ENCODE measurements around the gene MEGF11.

MEGF11 gene

GRCh38 chr15:65948383-65948782, 305.2 kb downstream of the MEGF11 start:
- Mint-ChIP-seq H3K9me3 (no peaks in the 10 kb centered on the region), H3K27ac (no peak overlapping the region), H3K27me3 (ENCODE audit: low read depth) (peaks cover 27% of the 10 kb centered on the region), H3K4me3 (no peak overlapping the region), H3K36me3 (ENCODE audit: low read depth) (no peaks in the 10 kb centered on the region), H3K4me1 (no peaks in the 10 kb centered on the region)
- no peak for TF ChIP-seq CTCF (IDR thresholded peaks at IDR 0.05; ENCODE audit: unreplicated experiment in 3 of 3)

- no peak overlapping the region for H3K4me3 Mint-ChIP-seq
These were observed 306.5 kb downstream of the MEGF11 start for GRCh38 chr15:65947041-65947440.

GRCh38 chr15:65945616-65946015, 307.9 kb downstream of the MEGF11 start:
- Mint-ChIP-seq H3K27me3 (ENCODE audit: low read depth) (peaks cover 17% of the 10 kb centered on the region), H3K36me3 (ENCODE audit: low read depth) (no peaks in the 10 kb centered on the region), H3K9me3 (no peaks in the 10 kb centered on the region), H3K27ac (no peak overlapping the region), H3K4me3 (no peak overlapping the region), H3K4me1 (no peaks in the 10 kb centered on the region)
- no peak for TF ChIP-seq CTCF (IDR thresholded peaks at IDR 0.05; ENCODE audit: unreplicated experiment in 3 of 3)

More at GRCh38 chr15:65947041-65947440, 306.5 kb downstream of the MEGF11 start:
- no peak overlapping the region for H3K27ac Mint-ChIP-seq
- peaks cover 18% of the 10 kb centered on the region for H3K27me3 Mint-ChIP-seq (ENCODE audit: low read depth)
- TF ChIP-seq CTCF (IDR thresholded peaks at IDR 0.05; ENCODE audit: unreplicated experiment in 3 of 3), result no peak
- no peaks in the 10 kb centered on the region for H3K4me1 Mint-ChIP-seq
- no peaks in the 10 kb centered on the region for H3K9me3 Mint-ChIP-seq
- no peaks in the 10 kb centered on the region for H3K36me3 Mint-ChIP-seq (ENCODE audit: low read depth)

- H3K4me3 Mint-ChIP-seq, result no peak overlapping the region
- H3K36me3 Mint-ChIP-seq (ENCODE audit: low read depth), result no peaks in the 10 kb centered on the region
- peaks cover 21% of the 10 kb centered on the region for H3K27me3 Mint-ChIP-seq (ENCODE audit: low read depth)
- H3K27ac Mint-ChIP-seq, result no peak overlapping the region
- H3K4me1 Mint-ChIP-seq, result no peaks in the 10 kb centered on the region
- TF ChIP-seq CTCF (IDR thresholded peaks at IDR 0.05; ENCODE audit: unreplicated experiment in 3 of 3), result no peak
- H3K9me3 Mint-ChIP-seq, result no peaks in the 10 kb centered on the region
These were observed 309.1 kb downstream of the MEGF11 start for GRCh38 chr15:65944404-65944803.

DNA sequence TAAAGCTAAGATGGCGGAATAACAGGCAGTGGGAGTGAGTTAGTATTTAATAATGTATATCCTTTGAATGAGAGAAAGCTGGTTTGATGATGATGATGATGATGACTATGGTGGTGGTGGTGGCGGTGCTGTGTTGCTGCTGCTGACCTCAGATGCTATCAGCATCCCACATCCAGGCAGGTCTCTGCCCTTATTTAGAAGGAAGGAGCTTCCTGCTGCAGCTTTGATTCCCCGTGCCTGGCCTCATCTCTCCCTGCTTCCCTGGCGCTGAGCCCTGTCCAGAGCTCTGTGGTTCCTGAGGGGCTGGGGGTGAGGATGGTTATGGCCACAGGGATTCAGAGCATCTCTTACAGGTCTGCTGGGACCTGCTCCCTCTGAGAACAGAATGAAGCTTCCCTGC, 311.1 kb downstream of the MEGF11 start:
- Mint-ChIP-seq H3K36me3 (ENCODE audit: low read depth) (no peaks in the 10 kb centered on the region), H3K27ac (no peak overlapping the region), H3K4me1 (no peaks in the 10 kb centered on the region), H3K27me3 (ENCODE audit: low read depth) (peaks cover 9% of the 10 kb centered on the region), H3K9me3 (no peaks in the 10 kb centered on the region), H3K4me3 (no peak overlapping the region)
- no peak for TF ChIP-seq CTCF (IDR thresholded peaks at IDR 0.05; ENCODE audit: unreplicated experiment in 3 of 3)

GRCh38 chr15:65940618-65940909, 313.0 kb downstream of the MEGF11 start:
- Mint-ChIP-seq H3K9me3 (no peaks in the 10 kb centered on the region), H3K36me3 (ENCODE audit: low read depth) (no peaks in the 10 kb centered on the region), H3K4me1 (no peaks in the 10 kb centered on the region), H3K27ac (no peak overlapping the region), H3K27me3 (ENCODE audit: low read depth) (peaks cover 12% of the 10 kb centered on the region), H3K4me3 (no peak overlapping the region)
- TF ChIP-seq CTCF (IDR thresholded peaks at IDR 0.05; ENCODE audit: unreplicated experiment in 3 of 3), result no peak
